ENCODE results near the gene CCNL2. TPM values are rescaled to one million over a fixed set of nuclear protein-coding genes. Genes with fewer than 3 reads are reported as not detected.

Gene CCNL2
- 221 and 241 TPM in 2 replicates for total RNA-seq (2014; rRNA removed; shearing (Covaris generic))

GRCh38 chr1:1399187-1399871 is at the start of gene CCNL2:
CCNL2 (minus strand) TSS chr1:1399335; CDS start chr1:1399306, 29 bp downstream.

GRCh38 chr1:1435106-1435903 is 36.2 kb upstream of the CCNL2 start, which contains the start of gene VWA1:
VWA1 (plus strand) TSS chr1:1435690; CDS start chr1:1435749, 59 bp downstream.

GRCh38 chr1:1421147-1421906 is 22.2 kb upstream of the CCNL2 start, which contains the start of gene ANKRD65:
ANKRD65 (minus strand) TSS chr1:1421276; CDS start chr1:1421005, 271 bp downstream.

DNA sequence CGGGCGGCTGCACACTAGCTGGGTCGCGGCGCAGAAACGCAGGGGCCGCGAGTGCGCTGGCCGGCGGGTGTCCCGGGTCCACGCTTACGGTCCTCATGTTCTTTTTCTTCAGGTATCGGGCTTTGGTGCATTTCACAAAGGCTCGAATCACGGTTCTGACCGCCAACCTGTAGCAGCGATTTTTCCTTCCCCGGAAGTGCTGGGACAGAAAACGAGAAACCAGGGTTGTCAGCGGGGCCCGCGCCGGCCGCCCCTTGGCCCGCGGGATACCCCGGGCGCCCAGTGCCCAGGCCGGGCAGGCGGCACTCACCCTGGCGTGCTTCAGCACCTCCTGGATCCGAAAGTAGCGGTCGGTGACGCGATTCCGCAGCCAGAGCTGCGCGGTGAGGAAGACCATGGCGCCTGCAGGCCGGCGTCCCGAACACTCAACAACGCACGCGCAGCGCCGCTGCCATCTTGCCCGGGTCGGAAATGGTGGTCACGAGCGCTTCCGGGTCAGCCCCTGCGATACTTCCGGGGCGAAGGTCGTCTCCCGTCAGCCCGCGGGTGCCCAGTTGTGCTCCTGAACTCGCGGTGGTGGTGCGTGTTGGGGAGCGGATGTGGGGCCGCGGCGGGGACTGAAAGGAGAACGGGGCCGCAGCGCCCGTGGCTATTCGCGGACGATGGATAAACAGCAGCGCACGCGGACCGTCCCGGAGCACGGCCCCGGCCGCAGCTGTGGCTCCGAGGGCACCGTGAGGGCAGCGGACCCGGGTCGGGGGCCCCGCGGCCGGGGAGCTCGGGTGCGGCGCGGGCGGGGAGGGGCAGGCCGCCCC is 7.9 kb upstream of the CCNL2 start, which contains the start of gene MRPL20:
Gene MRPL20, minus strand, starts transcription at position 473 of the 815 bp plus-strand sequence. Its CDS starts 76 bp downstream, at position 397.

DNA sequence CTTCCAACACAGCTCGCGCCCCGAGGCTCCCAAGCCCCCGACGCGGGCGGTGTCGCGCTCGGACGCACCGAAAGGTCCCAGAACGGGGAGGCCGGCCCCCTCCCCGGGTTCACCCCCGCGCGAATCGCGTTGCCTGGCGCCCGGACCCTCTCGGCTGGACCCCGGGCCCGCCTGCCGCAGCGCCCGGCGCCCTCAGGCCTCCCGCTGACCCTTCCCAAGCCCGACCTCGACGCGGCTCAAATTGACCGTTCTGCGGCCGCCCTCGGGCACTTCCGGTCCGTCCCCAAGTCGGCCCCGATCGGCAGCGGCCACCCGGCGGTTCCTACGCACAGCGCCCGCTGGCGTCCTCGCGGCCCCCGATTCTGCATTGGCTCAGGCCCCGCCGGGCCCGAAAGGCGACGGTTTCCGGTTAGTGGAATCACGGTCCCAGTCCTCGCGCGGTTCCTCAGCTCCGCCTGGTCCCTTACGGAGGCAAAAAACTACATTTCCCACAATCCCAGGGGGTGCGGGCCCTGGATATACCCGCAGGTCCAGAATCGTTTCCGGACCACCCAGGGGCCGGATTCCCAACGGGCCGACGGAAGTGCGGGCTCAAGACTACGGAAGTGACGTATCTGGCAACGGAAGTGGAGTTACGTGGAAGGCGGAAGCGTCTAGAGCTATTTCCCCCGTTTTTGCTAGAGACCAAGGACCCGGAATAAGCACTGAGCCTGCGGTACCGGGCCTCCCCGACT is 24.0 kb downstream of the CCNL2 start, which contains the start of gene AURKAIP1:
Gene AURKAIP1, minus strand, starts transcription at position 279 of the 734 bp plus-strand sequence. CDS start 451 bp downstream, outside the sequence.

GRCh38 chr1:1358433-1359271 is 40.5 kb downstream of the CCNL2 start, which contains the start of gene MXRA8:
MXRA8 (minus strand) TSS chr1:1358555; CDS start chr1:1358504, 51 bp downstream.

DNA sequence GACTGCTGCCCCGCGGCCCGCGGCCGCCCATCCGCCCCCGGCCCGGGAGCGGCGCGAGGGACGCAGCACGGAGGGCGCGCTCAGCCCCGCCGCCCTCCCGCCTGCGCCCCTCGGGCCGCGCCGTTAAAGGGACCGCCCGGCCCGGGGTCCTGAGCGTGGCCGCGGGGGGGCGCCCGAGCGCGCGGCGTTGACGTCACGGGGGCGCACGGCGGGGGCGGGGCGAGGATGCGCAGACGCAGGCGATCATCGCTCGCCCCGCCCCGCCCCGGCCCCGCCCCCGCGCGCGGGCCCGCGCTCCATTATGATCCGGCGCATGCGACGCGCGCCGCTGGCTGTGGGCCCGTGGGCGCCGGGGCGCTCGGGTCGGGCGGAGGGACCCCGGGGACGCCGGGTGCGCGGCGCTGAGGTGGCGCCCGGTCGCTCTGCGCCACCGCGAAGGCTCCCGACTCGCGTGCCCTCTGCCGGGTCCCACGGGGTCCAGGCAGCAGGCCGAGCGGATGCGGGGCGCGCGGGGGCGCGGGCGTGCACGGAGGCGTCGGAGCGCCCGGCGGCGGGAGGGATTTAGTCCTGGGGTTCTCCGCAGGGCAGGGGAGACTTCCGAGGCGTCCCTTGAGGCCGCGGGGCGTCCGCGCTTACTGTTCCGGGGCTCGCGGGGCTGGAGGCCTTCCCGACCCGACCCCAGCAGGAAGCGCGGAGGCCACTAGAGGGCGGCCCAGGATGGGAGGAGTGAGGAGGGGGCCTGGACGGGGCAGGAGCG is 49.7 kb downstream of the CCNL2 start, which contains the start of gene DVL1:
Gene DVL1, minus strand, starts transcription at position 163 of the 757 bp plus-strand sequence. CDS start 353 bp downstream, outside the sequence.

Other genes with a start within 250 kb of the CCNL2 start
- gene TTLL10, start 225.5 kb downstream of the CCNL2 start, total RNA-seq (2014; rRNA removed; shearing (Covaris generic)), result not detected in 2 replicates
- not detected in 2 replicates for gene TNFRSF18, start 192.7 kb downstream of the CCNL2 start, total RNA-seq (2014; rRNA removed; shearing (Covaris generic))
- not detected in 2 replicates for gene TNFRSF4, start 185.2 kb downstream of the CCNL2 start, total RNA-seq (2014; rRNA removed; shearing (Covaris generic))
- 86.0 and 88.9 TPM in 2 replicates for gene SDF4, start 167.3 kb downstream of the CCNL2 start, total RNA-seq (2014; rRNA removed; shearing (Covaris generic))
- gene B3GALT6, start 167.1 kb downstream of the CCNL2 start, total RNA-seq (2014; rRNA removed; shearing (Covaris generic)), result 28.7 and 31.5 TPM in 2 replicates
- gene C1QTNF12, start 152.6 kb downstream of the CCNL2 start, total RNA-seq (2014; rRNA removed; shearing (Covaris generic)), result 2.5 and 7.0 TPM in 2 replicates
- 97.6 and 120 TPM in 2 replicates for gene UBE2J2, start 125.5 kb downstream of the CCNL2 start, total RNA-seq (2014; rRNA removed; shearing (Covaris generic))
- 1.2 and 2.1 TPM in 2 replicates for gene SCNN1D, start 118.9 kb downstream of the CCNL2 start, total RNA-seq (2014; rRNA removed; shearing (Covaris generic))
- gene ACAP3, start 91.4 kb downstream of the CCNL2 start, total RNA-seq (2014; rRNA removed; shearing (Covaris generic)), result 30.1 and 39.1 TPM in 2 replicates
- gene PUSL1, start 90.7 kb downstream of the CCNL2 start, total RNA-seq (2014; rRNA removed; shearing (Covaris generic)), result 34.9 and 47.2 TPM in 2 replicates
- 138 and 141 TPM in 2 replicates for gene INTS11, start 74.7 kb downstream of the CCNL2 start, total RNA-seq (2014; rRNA removed; shearing (Covaris generic))
- gene CPTP, start 74.5 kb downstream of the CCNL2 start, total RNA-seq (2014; rRNA removed; shearing (Covaris generic)), result 18.9 and 23.5 TPM in 2 replicates
- gene TAS1R3, start 68.1 kb downstream of the CCNL2 start, total RNA-seq (2014; rRNA removed; shearing (Covaris generic)), result 0.30 and 0.56 TPM in 2 replicates
- 115 TPM in 2 replicates for gene DVL1, start 49.9 kb downstream of the CCNL2 start, total RNA-seq (2014; rRNA removed; shearing (Covaris generic))
- gene MXRA8, start 40.8 kb downstream of the CCNL2 start, total RNA-seq (2014; rRNA removed; shearing (Covaris generic)), result 0.77 TPM in 1 of 2 replicates, not detected in the other
- gene AURKAIP1, start 24.1 kb downstream of the CCNL2 start, total RNA-seq (2014; rRNA removed; shearing (Covaris generic)), result 307 and 311 TPM in 2 replicates
- 286 and 336 TPM in 2 replicates for gene MRPL20, start 8.0 kb upstream of the CCNL2 start, total RNA-seq (2014; rRNA removed; shearing (Covaris generic))
- not detected in 2 replicates for gene ANKRD65, start 21.9 kb upstream of the CCNL2 start, total RNA-seq (2014; rRNA removed; shearing (Covaris generic))
- gene VWA1, start 36.4 kb upstream of the CCNL2 start, total RNA-seq (2014; rRNA removed; shearing (Covaris generic)), result 1.9 and 4.9 TPM in 2 replicates
- not detected in 2 replicates for gene ATAD3C, start 50.4 kb upstream of the CCNL2 start, total RNA-seq (2014; rRNA removed; shearing (Covaris generic))
- gene ATAD3B, start 72.4 kb upstream of the CCNL2 start, total RNA-seq (2014; rRNA removed; shearing (Covaris generic)), result 52.9 and 59.0 TPM in 2 replicates
- 102 and 114 TPM in 2 replicates for gene ATAD3A, start 112.8 kb upstream of the CCNL2 start, total RNA-seq (2014; rRNA removed; shearing (Covaris generic))
- gene TMEM240, start 141.3 kb upstream of the CCNL2 start, total RNA-seq (2014; rRNA removed; shearing (Covaris generic)), result 0.27 TPM in 1 of 2 replicates, not detected in the other
- gene SSU72, start 175.5 kb upstream of the CCNL2 start, total RNA-seq (2014; rRNA removed; shearing (Covaris generic)), result 106 and 107 TPM in 2 replicates
- 3.6 and 6.1 TPM in 2 replicates for gene FNDC10, start 200.8 kb upstream of the CCNL2 start, total RNA-seq (2014; rRNA removed; shearing (Covaris generic))
- gene MIB2, start 216.2 kb upstream of the CCNL2 start, total RNA-seq (2014; rRNA removed; shearing (Covaris generic)), result 56.6 and 59.9 TPM in 2 replicates
- 0.08 and 1.4 TPM in 2 replicates for gene MMP23B, start 232.8 kb upstream of the CCNL2 start, total RNA-seq (2014; rRNA removed; shearing (Covaris generic))

All from A375 (cell line).